Measurements from ENCODE around the gene MASP1. TPM values are rescaled to one million over a fixed set of nuclear protein-coding genes. Genes with fewer than 3 reads are reported as not detected.
"Not testable (repeated sequence)": the region's sequence is repeated elsewhere in the genome, so short reads cannot be mapped to it uniquely, and the experiment has no call there.

MASP1 gene
- total RNA-seq, 2 experiments from 2014 or later = not detected

DNA sequence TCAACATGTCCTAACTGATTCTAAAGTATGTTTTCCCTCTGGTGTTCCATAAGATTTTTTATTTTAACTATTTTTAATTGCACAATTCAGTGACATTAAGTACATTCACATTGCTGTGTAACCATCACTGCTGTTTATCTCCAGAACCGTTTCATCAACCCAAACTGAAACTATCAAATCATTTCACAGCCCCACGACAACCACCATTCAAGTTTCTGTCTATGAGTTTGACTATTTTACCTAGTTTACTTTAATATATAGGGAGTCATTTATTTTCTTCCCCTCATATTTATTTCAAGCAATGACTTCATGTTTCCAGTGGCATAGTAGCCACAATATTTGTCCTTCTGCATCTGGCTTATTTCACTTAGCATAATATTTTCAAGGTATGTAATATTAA, 85.9 kb downstream of the MASP1 start:
- no peaks in the 10 kb centered on the region for H3K9me3 ChIP-seq (ENCODE audit: low read length)
- no peak overlapping the region for H3K4me3 ChIP-seq (ENCODE audit: low read depth, low read length, poor library complexity, severe bottlenecking)
- intact Hi-C loops (cut with micrococcal nuclease; ENCODE audit: unreplicated experiment) = no loop called here
- no peaks in the 10 kb centered on the region for H4K20me1 ChIP-seq (ENCODE audit: insufficient read depth, low read length)
- peaks cover 14% of the 10 kb centered on the region for H3K4me1 ChIP-seq (ENCODE audit: insufficient read depth, low read length, poor library complexity, severe bottlenecking)
- no peaks in the 10 kb centered on the region for H3K36me3 ChIP-seq (ENCODE audit: insufficient read depth, low read length)
- TF ChIP-seq CTCF (conservative IDR thresholded peaks at IDR 0.05; ENCODE audit: low read length) (no peak), EZH2phosphoT487 (IDR thresholded peaks at IDR 0.05; ENCODE audit: borderline replicate concordance, low read depth, low read length) (no peak)
- H3K9me2 ChIP-seq (ENCODE audit: insufficient read depth, low read length) = no peaks in the 10 kb centered on the region
- ChIA-PET POLR2A (no interaction called here), CTCF (ENCODE audit: unreplicated experiment) (no interaction called here)
- H3K27ac ChIP-seq (ENCODE audit: low read depth, low read length, poor library complexity, severe bottlenecking) = no peak overlapping the region
- H3K79me2 ChIP-seq (ENCODE audit: insufficient read depth, low read depth, low read length) = no peaks in the 10 kb centered on the region
- no peak overlapping the region for H2AFZ ChIP-seq (ENCODE audit: low read length)
- no peak for DNase-seq (ENCODE audit: low spot score)
- no TSS peak for BruUV-seq (replicated peaks)
- no peak overlapping the region for H3K4me2 ChIP-seq (ENCODE audit: low read length)

GRCh38 chr3:187199463-187200050, 92.0 kb downstream of the MASP1 start:
- H3K4me2 ChIP-seq (ENCODE audit: low read length); H3K9me2 ChIP-seq (ENCODE audit: insufficient read depth, low read length); BruUV-seq (replicated peaks); H3K4me3 ChIP-seq (ENCODE audit: low read depth, low read length, poor library complexity, severe bottlenecking); H3K9me3 ChIP-seq (ENCODE audit: low read length); H2AFZ ChIP-seq (ENCODE audit: low read length); intact Hi-C loops (cut with micrococcal nuclease; ENCODE audit: unreplicated experiment); CTCF ChIA-PET (ENCODE audit: unreplicated experiment); DNase-seq (ENCODE audit: low spot score); H4K20me1 ChIP-seq (ENCODE audit: insufficient read depth, low read length); H3K27ac ChIP-seq (ENCODE audit: low read depth, low read length, poor library complexity, severe bottlenecking); H3K36me3 ChIP-seq (ENCODE audit: insufficient read depth, low read length); H3K79me2 ChIP-seq (ENCODE audit: insufficient read depth, low read depth, low read length): not testable (repeated sequence)
- H3K4me1 ChIP-seq (ENCODE audit: insufficient read depth, low read length, poor library complexity, severe bottlenecking) = peaks cover 14% of the 10 kb centered on the region
- POLR2A ChIA-PET = interaction anchor here (0.6 to 1.8 kb wide), 7 partner anchors 11 to 372 kb away, joined by 3 to 12 read pairs (median 7); no protein-coding TSS in a partner anchor

- H4K20me1 ChIP-seq (ENCODE audit: insufficient read depth, low read length) = no peaks in the 10 kb centered on the region
- CTCF ChIA-PET (ENCODE audit: unreplicated experiment) = no interaction called here
- POLR2A ChIA-PET = interaction anchor here (0.7 to 1.2 kb wide), 3 partner anchors 12 to 504 kb away, joined by 3 to 4 read pairs (median 4); no protein-coding TSS in a partner anchor
Measured at GRCh38 chr3:187198490-187198889, 93.0 kb downstream of the MASP1 start.

More at GRCh38 chr3:187198490-187198889, 93.0 kb downstream of the MASP1 start:
- Histone ChIP-seq H2AFZ (ENCODE audit: low read length) (no peak overlapping the region), H3K9me2 (ENCODE audit: insufficient read depth, low read length) (no peaks in the 10 kb centered on the region), H3K36me3 (ENCODE audit: insufficient read depth, low read length) (no peaks in the 10 kb centered on the region), H3K27ac (ENCODE audit: low read depth, low read length, poor library complexity, severe bottlenecking) (no peak overlapping the region), H3K4me1 (ENCODE audit: insufficient read depth, low read length, poor library complexity, severe bottlenecking) (peaks cover 14% of the 10 kb centered on the region), H3K4me2 (ENCODE audit: low read length) (no peak overlapping the region), H3K9me3 (ENCODE audit: low read length) (no peaks in the 10 kb centered on the region), H3K4me3 (ENCODE audit: low read depth, low read length, poor library complexity, severe bottlenecking) (no peak overlapping the region), H3K79me2 (ENCODE audit: insufficient read depth, low read depth, low read length) (no peaks in the 10 kb centered on the region)
- no TSS peak for BruUV-seq (replicated peaks)
- TF ChIP-seq CTCF (conservative IDR thresholded peaks at IDR 0.05; ENCODE audit: low read length) (no peak), EZH2phosphoT487 (IDR thresholded peaks at IDR 0.05; ENCODE audit: borderline replicate concordance, low read depth, low read length) (no peak)
- intact Hi-C loops (cut with micrococcal nuclease; ENCODE audit: unreplicated experiment) = no loop called here
- no peak for DNase-seq (ENCODE audit: low spot score)

All from OCI-LY7 (cell line).